GM18858 (cell line): ENCODE data around the gene GNAQ.
"Not testable (repeated sequence)": the region's sequence is repeated elsewhere in the genome, so short reads cannot be mapped to it uniquely, and the experiment has no call there.

ENCODE experiments used
- ATAC-seq: cut with Tn5 transposase; IDR thresholded peaks from one replicate; pipeline ENCODE4 v1.9.1; 2021; ENCODE audit not compliant: unreplicated experiment

GNAQ gene

DNA sequence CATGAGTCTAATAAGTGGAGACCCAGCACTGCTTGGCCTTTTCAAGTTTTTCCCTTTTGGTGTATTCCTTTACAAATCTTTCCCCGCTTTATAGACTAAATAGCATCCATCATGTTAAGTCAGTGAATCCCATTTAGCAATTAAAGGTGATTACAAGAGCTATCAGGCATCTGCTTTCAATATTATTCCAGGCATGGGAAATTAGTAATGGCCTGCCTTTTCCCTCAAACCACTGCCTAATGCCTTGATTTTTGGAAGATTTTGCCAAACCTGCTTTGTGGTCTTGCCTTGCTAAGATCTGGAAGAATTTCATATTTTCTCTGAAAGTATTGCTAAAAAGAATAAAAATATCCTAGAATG lies 280.6 kb downstream of the GNAQ start:
- no peak for ATAC-seq

DNA sequence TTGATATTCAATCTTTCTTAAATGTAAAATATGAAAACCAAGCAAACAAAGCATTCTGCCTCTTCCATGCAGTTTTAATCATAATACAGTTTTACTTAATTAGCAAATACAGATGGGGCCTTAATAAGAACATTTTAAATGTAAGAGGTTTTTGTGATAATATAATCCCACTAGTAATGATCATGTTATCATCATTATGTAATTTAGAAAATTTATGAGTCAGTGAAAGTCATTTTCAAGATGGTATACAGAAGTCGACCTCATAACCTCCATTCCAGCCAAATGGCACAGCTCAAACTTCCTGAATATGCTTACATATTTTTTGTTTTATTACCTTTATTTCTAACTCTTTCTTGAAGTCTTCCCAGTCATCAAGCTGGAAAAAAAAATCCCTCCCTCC lies 281.3 kb downstream of the GNAQ start:
- no peak for ATAC-seq

DNA sequence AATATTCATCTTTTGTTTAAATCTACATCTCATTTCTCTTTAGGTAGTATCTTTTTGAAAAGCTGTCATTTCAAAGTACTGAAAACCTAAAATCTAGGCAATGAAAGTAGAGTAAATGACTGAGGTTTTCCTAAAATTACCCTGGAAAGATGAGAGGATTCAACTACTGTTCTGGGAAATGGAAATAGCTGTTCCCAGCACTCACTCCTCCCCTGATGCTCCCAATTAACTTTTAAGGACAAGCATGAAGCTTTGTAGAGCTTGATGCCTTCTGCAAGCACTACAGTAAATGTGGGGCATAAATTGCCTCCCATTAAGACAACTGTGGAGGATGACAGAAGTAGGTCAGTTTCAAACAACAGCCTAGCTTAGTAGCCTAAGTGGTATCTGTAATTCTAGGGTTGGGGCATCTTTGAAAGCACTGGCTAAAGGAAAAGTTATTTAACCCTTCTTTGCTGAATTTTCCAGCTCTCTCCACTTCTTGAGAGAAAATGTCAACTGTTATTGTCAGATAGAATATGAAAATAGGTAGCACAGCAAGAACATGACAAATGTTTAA lies 283.3 kb downstream of the GNAQ start:
- ATAC-seq: no peak

DNA sequence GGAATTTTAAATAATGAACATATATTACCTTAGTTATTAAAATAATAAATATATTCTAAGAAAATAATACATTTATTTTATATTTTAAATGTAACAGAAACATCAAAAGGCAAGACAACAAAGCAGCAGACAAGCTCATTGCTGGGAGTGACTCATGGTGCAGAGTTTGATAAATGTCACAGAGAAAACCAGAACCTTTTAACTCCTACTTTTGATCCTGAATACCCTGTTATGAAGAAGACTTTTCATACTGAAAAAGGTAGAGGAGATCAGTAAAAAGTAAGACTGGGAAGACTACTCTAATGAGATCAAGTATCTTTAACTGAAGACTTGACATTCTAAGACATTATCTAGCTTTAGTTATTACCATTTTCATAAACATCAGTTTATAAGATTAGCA lies 284.4 kb downstream of the GNAQ start:
- no peak for ATAC-seq

DNA sequence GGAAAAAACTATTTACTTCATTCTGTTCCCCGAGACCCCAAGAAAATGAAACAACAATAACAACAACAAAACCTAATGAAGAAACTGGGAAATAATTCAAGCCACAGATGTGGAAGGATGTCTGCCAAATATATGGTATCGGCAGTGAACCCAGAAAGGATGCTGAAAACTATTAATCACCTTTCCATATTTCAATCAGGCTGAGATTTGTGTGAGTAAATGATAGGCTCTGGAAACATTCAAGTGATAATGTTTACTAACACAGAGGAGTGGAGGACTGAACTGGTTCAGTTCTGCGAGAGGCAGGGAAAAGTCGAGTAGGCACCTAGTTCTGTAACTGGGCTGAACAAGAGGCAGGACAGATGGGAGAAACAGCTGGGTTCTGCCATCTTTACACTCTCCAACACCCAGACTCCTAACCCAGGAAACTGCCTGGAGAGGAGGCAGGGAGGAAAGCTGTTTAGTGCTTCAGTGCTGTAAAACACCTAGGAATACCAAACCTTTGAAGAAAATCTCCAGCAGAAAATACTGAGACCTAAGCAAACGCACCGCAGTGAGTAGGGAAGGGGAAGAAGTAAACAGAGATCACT lies 286.7 kb downstream of the GNAQ start:
- ATAC-seq: no peak

DNA sequence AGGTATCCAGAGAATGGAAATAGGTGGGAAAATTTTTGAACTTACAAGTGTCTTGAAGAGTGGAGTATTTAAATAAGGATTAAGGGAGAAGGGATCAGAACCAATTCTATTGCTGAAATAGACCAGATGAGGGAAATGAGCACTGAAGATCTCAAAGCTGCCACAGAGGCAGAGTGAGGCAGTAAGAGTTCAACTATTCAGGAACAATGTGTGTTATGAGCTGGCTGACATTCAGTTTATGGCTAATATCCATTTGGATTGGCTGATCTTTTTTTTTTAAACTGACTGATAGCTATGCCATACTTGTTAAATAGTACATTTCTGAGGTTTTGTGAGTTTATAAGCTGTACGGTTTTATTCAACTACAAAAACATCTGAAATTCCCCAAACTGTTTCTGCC lies 288.2 kb downstream of the GNAQ start:
- no peak for ATAC-seq

DNA sequence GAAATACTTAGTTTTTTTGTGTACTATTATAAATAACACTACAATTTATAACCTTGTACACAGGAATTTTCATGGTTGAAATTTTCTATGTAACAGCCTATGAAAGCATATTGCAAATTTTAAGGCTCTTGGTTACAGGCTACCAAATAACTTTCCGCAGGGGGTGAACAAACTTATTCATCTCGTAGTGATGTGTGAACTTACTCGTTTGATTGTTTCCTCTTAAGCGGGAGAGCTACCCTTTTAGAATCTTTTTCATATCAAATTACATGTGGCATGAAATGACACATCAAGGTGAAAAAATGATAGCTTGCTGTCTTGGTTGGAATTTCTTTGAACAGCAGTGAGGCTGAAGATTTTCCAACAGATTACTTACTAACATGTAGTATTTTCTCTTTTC lies 292.7 kb downstream of the GNAQ start:
- ATAC-seq: no peak

- no peak for ATAC-seq
Observed at GRCh38 chr9:77735494-77735893, 296.1 kb downstream of the GNAQ start.

GRCh38 chr9:77731930-77732329 lies 299.7 kb downstream of the GNAQ start:
- ATAC-seq: peak; percentile 76

DNA sequence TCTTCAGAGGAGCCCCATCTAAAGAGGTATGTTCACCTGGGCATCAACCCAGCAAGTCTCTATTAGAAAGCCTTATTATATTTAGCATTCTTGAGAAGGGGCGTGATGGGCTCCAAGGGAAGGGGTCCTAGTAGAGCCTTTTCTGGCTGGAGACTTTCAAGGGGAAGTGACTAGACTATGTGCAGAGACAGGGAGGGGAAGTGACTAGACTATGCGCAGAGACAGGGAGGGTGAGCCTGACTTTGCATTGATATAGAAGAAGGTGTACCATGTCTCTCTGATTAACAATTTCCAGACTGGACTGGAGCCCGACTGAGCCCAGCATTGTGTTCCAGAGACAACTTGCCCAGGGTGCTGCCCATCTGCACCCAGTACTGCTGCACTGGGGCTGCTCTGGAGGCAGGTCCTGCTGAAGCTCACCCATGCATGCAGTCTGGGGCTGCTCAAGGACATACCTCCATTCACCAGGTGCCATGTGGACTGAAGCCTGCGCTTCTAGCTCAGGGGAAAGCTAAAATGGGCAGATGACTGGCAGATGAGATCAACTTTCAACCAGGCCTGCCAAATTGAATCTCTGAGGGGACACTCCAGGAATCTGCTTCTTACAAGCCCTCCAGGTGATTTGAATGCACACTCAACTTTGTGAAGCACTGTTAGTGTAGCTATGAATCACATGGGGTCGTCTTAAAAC lies 300.5 kb downstream of the GNAQ start:
- no peak for ATAC-seq

GRCh38 chr9:77729177-77729576 lies 302.4 kb downstream of the GNAQ start:
- ATAC-seq: no peak

- ATAC-seq: no peak
Observed at GRCh38 chr9:77726814-77727213, 304.8 kb downstream of the GNAQ start.

- no peak for ATAC-seq
Observed at GRCh38 chr9:77726289-77726688, 305.3 kb downstream of the GNAQ start.

- ATAC-seq: no peak
Observed at GRCh38 chr9:77725820-77726219, 305.8 kb downstream of the GNAQ start.

GRCh38 chr9:77725046-77725694 lies 306.4 kb downstream of the GNAQ start:
- ATAC-seq: no peak

- ATAC-seq: not testable (repeated sequence)
Observed at GRCh38 chr9:77721156-77721555, 310.5 kb downstream of the GNAQ start.

- ATAC-seq: no peak
Observed at GRCh38 chr9:77719321-77719720, 312.3 kb downstream of the GNAQ start.

GRCh38 chr9:77718298-77718640 lies 313.3 kb downstream of the GNAQ start:
- not testable (repeated sequence) for ATAC-seq

DNA sequence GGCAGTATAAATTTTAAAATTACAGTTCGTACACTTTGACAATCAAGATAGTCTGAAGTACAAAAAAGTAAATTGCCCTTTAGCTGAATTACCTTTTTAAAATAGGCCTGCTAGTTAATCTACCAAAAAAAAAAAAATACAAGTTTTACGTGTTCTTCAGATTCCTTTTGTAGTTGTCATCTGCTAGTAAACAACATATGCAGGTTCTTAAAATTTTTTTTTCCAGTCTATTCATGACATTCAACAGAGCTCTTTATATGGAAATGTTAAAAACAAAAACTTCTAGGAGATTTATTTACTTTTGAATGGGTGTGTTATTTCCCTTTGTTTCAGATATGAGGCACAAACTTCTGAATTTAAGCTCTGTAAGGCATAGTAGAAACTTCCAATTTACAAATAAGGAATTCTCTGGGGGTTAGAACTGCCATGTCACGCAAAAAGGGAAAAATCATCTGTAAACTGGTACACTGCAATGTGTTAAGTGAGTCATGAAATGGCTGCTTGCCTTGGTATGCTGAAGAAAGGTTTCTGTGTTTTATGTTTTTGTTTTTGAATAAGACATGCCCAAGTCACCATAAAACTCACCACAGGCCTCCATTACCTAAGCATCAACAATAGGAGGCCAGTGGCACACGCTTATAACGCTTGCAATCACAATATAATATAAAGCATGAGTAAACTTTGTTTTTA lies 313.9 kb downstream of the GNAQ start:
- not testable (repeated sequence) for ATAC-seq

- ATAC-seq: no peak
Observed at GRCh38 chr9:77714077-77714549, 317.5 kb downstream of the GNAQ start.

DNA sequence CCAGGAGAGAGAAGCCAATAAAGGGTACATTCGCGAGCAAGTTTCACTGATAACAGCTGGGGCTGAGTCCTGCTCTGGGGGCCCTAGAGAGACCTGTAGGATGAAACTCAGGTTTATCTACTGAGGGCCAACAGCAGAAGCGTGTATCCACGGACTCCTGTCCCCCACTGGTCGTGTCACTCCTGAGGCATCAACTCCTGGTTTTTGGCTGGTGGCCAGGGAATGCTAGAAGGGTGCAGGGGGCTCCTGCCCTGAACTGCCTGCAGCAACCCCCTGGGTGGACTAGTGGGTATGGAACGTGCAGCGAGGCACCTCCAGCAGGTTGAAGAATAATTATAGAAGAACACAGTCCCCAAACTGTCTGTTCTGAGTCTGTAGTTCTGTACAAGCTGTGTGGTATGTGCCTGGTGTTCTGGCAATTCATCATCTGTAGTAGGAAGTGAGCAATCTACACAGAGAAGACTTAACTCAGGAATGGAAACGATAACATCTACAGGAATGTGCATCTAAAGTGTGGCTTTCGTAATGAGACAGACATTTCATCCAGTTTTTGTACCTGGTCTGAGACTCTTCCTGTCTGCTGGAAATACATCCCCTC lies 319.0 kb downstream of the GNAQ start:
- no peak for ATAC-seq
